Ovary (tissue), 3 donors: ENCODE results near the gene LTBP2.

ENCODE experiments used
- CTCF ChIP-seq, 3 donors: fragments of 450-650 bp in 2 of 3; fragments of 200-600 bp in 1 of 3; IDR thresholded peaks; one replicate each; pipeline versions ENCODE4 v1.5.1 to v1.8.0; 2016 to 2022; ENCODE audit warnings: antibody characterized with exemption in 3 of 3, mild to moderate bottlenecking in 1 of 3
- EP300 ChIP-seq: sonication (generic); formaldehyde crosslinking; IDR thresholded peaks from one replicate; pipeline ENCODE4 v1.6.1; 2017; ENCODE audit warnings: antibody characterized with exemption
- POLR2A ChIP-seq: fragments of 450-650 bp; IDR thresholded peaks from one replicate; pipeline ENCODE4 v1.6.1; 2017; ENCODE audit warnings: antibody characterized with exemption, mild to moderate bottlenecking, moderate library complexity
- donor health status: DM: no; HTN: no; CAD: no.

GRCh38 chr14:74551431-74552371 lies 60.3 kb downstream of the LTBP2 start:
- TF ChIP-seq CTCF (IDR thresholded peaks at IDR 0.05) (no peak), POLR2A (no peak), EP300 (no peak)
